Measurements from ENCODE around the gene E2F4.

- TF ChIP-seq ZNF713 (CRISPR knock-in tag; IDR thresholded peaks at IDR 0.05), result no peak
- no peak for TF ChIP-seq GABPA (IDR thresholded peaks at IDR 0.05; ENCODE audit: low read depth, low read length)
- TF ChIP-seq GABPA (CRISPR knock-in tag; IDR thresholded peaks at IDR 0.05; ENCODE audit: low read depth), result no peak
- no peak for TF ChIP-seq ZNF350 (CRISPR knock-in tag; IDR thresholded peaks at IDR 0.05; ENCODE audit: borderline replicate concordance, low read depth)
- TF ChIP-seq CEBPZ (IDR thresholded peaks at IDR 0.05; ENCODE audit: low read length), result no peak
- no peak for TF ChIP-seq ETV6 (CRISPR knock-in tag; conservative IDR thresholded peaks at IDR 0.05)
- TF ChIP-seq RARG (CRISPR knock-in tag; IDR thresholded peaks at IDR 0.05; ENCODE audit: low read depth), result no peak
- TF ChIP-seq CTCF (CRISPR knock-in tag; IDR thresholded peaks at IDR 0.05), result no peak
Measured at GRCh38 chr16:67209565-67209964, 17.6 kb downstream of the E2F4 start.
